ENCODE measurements around the gene INF2.

DNA sequence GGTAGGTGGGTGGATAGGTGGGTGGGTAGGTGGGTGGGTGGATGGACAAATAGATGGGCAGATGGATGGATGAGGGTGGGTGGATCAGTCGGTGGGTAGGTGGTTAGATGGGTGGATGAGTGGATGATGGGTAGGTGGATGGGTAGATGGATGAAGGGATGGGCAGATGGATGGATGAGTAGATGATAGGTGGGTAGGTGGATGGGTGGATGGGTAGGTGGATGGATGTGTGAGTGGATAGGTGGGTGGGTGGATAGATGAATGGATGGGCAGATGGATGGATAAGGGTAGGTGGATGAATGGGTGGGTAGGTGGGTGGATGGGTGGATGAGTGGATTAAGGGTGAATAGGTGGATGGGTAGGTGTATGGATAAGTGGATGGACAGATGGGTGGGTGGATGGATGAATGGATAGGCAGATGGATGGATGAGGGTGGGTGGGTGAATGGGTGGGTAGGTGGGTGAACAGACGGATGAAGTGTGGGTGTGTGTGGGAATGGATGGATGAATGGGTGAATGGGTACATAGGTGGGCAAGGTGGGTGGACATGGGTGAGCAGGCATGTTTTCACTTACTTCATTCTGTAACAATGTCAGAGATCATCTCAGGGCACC is 3.3 kb upstream of the INF2 start:
- TF ChIP-seq CTCF (IDR thresholded peaks at IDR 0.05; ENCODE audit: insufficient read depth, low read depth, low read length) (no peak), EZH2 (IDR thresholded peaks at IDR 0.05; ENCODE audit: insufficient read depth, low read length) (no peak)
